Stimulated activated CD4-positive, alpha-beta T cell treated with anti-CD3 and anti-CD28 coated beads, Interleukin-12 subunit alpha, Interleukin-12 subunit beta, amount 100 ng/mL, for 48 hours (primary cell): Measurements from ENCODE around the gene ARHGAP19.
A peak's percentile ranks its signal among the peaks of the same experiment; 100 is the strongest.

Experiments used
- DNase-seq, 3 donors: peaks; one replicate each; pipeline ENCODE4 v3.0.0-alpha.2; 2020; ENCODE audit warnings: low read depth in 2 of 3, low spot score in 1 of 3

ARHGAP19 gene

DNA sequence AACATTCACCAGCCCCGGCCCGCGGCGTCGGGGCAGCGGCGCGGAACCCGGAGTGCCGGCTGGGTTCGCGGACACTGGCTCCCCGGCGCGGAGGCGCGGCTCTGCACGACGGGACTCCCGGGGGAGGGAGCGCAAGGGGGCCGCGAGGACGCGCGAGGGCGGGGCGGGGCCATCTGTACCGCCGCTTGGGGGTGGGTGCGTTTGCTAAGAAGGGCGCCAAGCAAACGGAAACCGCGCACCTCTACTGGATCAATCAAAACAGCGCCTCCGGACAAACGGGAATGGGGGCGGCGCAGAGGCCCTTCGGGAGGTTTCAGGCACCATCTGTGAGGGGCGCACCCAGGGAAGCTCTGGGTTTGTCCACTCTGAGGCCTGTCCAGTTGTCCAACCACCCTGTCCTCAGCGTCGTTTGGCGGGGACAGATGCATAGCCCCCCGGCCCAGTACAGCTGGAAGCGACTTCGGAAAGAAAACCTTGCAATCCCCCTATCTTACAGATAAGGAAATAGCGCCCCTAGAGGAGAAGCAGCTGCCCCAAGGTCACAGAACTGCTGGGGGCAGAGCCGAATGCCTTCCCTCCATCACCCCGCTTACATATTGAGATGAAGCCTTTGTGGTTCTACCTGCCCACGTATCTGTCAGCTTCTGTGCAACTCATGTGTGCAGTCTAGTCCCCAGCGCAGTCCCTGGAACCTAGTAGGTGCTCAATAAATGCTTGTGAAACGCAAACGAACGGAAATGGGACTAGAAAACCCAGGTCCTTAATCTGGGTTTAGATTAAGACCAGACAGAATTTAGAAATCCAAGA lies 96.0 kb downstream of the ARHGAP19 start:
- peak; percentile 48 to 63 (median 51) for DNase-seq

DNA sequence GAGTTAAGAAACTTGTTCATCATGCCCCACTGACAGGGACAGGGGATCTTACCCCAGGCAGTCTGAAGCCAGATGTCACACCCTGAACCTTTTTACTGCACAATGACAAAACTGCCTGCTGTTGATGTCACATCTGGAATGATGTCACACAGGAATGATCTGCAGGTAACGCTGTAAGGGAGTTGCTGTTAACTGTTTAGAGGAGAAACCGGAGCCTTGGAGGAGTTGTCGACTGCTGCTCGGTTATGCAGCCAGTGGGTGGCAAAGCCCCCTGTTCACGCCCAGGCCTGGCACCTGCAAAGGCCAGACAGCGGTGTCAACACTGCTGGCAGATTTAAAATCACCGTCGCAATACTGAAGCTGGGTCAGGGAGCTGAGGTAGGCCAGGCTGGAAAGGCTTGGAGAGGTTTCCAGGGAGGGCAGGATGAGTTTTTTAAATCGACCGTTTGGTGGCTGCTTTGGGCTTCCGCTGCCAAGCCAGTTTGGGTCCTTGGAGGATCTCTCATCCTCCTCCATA lies 96.7 kb downstream of the ARHGAP19 start:
- no peak for DNase-seq

DNA sequence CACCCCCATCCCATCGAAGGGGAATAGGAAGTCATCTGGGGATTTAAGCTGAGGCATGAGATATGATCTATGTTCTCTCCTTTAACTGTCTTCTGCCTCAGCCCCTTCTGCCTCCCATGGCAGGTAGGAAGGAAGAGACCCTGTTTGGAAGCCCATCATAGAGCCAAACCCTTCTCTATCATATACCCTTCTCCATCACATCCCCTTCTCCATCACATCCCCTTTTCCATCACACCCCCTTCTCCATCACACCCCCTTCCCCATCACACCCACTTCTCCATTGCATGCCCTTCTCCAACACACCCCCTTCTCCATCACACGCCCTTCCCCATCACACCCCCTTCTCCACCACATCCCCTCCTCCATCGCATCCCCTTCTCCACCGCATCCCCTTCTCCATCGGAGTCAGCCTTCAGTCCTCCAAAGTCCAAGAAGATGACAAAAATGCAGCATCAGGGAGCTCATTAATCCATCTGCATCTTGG lies 99.4 kb downstream of the ARHGAP19 start:
- no peak for DNase-seq

DNA sequence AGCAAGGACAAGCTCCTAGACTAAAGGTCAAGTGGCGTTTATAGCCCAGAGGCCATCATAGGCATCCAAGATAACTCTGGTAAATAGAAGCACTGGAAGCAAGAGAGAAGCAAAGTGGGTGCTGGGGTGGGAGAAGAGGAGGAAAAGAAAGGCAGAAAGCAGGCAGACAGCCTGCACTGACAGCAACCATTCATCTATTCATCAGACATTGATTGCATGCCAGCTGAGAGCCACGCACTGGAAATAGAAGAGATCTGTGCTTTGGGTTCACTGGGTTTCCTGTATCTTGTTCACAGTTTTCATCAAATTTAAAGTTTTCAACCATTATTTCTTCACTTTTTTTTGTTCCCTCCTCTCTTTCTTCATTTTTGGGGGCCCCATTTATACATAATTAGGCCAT lies 102.0 kb downstream of the ARHGAP19 start:
- DNase-seq, result no peak

DNA sequence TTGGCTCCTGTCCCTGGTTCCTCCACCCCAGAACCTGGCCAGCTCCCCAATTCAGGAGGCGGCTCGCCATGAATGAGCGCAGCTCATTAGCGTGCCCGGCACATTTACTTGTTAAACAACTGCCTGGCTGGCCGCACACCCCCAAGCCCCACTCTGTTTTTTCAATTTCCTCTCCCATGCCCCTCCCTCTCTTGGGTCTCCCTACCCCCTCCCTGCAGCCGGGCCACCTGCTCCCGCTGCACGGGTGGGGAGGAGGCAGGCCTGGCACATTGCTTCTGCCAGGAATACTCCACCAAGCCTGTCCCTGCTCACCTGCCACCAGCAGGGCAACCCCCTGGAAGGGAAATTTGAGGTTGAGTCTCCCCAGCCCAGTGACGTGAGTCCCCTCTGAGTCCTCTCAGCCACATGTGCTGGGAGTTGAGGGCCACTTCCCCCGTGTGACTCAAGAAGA lies 104.2 kb downstream of the ARHGAP19 start:
- no peak for DNase-seq

DNA sequence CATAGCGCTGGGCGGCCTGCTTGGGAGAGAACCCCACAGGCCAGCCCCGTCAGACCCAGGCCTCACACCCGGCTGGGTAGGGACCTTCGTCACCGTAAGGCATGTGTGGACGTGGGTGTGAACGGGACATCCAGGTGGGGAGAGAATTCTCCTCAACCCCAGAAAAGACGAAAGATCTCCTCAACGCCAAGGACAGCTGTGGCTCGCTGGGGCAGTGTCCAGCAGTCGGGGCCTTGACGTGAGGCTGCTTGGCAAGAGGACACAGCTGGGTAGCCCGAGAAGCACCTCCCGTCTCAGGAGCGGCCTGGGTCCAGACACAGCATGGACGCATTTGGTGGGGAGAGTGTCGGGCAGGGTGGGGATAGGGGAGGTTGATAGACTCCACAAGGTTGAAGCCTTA lies 105.5 kb downstream of the ARHGAP19 start:
- no peak for DNase-seq

DNA sequence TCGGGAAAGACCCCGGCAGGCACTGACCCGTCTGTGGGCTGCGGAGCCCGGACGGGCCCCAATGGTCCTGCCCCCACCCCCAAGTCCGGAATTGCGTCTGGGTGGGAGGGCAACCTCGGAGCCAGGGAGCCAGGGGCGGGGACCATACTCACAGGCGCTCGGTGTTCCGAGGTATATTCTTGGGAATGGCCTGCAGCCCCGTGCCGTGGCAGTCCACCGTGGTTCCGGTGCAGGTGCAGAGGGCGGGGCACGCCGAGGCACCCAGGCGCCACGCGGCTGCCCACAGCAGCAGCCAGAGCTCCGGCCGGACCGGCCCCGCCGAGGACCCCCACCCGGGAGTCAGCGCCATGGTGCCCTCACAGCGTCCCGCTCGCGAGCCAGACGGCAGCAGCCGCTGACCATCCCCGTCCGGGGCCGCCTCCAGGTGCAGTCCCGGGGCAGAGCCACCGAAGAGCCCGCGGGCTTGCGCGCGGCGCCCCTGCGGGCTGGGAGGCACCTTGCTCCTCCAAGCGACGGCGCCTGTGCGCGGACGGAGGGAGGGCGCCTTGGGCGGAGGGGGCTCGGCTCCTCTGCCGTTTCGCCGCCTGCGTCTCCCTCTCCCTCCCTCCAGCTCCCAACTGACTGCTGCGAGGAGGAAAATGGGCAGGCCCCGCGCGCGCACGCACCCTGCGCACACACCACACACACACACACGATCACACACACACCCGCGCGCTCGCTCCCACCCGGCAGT lies 106.9 kb downstream of the ARHGAP19 start, which contains the start of gene SLIT1:
Gene SLIT1, minus strand, starts transcription at position 634 of the 733 bp plus-strand sequence. Its CDS starts 285 bp downstream, at position 349.
- no peak for DNase-seq

DNA sequence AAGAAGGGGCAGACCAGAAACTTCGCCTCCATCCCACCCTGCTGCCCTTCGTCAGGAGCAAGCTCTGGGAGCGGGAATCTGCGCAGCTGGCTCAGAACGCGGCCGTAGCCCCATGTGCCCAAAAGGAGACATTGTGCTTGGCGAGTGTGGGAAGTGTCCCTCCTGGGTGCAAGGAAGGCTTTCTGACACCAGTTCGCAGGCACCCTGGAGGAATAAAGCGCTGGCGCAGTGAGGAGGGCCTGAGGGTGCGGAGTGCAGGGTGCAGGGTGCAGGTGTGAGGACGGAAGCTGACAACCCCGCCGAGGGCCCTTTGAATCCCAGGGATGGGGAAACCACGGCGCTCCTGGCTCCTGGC lies 107.5 kb downstream of the ARHGAP19 start:
- no peak for DNase-seq

DNA sequence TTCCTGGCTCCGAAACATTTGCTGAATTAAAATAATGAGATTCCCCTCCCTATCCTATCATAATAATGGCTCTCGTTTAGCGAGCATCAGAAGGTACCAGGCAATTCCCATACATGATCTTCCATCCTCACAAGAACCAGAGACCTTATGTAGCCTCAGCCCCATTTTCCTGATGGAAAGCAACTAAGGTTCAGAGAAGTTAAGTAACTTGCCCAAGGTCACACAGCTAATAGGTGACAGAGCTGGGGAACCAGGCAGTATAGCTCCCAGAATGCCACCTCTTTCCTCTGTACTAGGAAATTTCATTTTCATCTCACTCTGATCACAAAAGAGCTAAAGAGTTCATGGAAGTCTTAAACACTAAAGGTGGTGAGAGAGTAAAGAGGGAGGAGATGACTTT lies 109.1 kb downstream of the ARHGAP19 start:
- DNase-seq, result no peak

DNA sequence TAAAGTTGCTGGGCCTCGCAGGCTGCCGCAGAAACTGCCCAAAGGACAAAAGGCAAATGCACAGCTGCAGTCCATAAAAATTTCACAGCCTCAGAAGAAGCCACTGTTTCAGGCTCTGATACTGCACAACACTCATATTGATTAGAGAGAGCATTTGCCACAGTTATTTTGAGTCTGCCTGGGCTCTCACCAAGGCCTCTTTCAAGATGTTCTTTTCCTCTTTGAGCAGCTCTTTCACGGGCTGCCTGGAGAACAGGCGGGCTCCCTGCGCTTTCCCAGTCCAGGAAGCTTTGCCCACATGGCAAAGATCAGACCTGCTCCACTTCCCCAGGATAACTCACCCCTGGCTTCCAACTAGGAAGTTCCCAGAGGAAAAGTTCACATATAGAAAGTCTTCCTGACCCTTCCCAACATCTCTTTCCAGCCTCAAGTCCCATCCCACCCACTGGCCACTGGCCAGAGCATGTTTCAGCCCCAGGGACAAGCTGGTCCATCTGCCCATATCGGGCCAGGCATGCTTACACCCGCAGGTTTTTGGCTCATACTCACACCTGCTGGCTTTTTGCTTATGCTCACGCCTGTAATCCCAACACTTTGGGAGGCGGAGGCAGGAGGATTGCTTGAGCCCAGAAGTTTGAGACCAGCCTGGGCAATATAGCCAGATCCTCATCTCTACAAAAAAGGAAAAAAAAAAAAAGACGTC lies 110.0 kb downstream of the ARHGAP19 start:
- DNase-seq, result no peak

DNA sequence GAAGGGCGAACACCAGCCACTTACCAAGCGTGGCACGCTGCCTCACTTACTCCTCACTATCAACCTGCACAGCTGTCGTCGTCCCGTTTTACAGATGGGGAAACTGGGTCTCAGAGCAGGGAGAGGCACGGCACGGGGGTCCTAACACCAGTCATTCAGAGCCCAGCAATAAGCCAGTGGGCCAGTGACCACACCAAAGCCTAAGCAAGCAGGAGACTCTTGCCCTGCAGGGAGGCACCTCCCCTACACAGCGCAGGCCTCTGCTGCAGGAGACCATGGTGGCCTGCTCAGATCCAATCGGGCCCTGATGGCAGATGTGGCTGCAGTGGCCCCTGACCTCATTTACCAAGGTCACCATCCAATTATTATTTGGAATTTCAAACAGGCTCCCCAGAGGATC lies 111.5 kb downstream of the ARHGAP19 start:
- DNase-seq, result no peak

DNA sequence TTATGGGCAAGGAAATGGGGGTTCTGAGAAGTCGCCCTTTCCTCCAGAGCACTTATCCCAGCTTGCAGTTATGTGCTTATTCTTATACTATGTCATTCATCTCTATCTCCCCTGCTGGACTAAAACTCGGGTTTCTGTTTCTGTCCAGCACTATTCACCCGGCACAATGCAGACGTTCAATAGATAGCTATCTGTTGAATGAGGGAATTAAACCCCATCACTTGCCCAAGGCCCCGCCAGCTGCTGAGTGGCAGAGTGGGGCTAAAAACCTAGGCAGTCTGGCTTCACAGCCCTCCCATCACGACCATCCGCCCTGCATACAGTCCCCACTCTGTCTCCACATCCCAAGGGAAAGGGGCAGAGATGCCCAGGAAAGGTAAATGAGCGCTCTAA lies 112.1 kb downstream of the ARHGAP19 start:
- no peak for DNase-seq

DNA sequence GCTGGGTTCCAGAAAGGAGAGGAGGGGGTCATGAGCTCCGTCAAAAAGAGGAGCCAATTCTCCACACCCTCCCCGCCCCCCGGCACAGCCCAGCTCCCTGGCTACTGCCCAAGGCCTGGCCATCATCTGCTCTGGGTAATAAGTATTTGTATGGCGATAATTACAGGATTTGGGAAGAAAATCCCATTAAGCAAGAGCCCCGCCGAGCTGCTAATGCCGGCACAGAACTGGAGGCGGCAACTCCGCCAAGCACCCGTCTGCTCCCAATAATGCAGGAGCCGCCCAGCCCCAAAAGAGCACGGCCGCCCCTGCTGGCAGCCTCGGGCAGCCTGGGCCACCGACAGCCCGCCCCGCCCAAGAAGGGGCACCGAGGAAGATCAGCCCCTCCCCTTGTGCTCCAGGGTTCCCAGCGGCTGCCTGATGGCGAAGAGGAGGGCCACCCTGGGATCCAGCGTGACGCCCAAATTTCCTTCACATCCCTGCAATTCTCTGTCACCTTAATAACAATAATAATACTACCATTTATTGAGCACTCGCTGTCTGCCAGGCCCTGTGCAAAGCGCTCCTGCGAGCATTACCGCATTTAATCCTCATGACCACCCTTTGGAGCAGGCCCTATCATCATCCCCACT lies 112.6 kb downstream of the ARHGAP19 start:
- no peak for DNase-seq

DNA sequence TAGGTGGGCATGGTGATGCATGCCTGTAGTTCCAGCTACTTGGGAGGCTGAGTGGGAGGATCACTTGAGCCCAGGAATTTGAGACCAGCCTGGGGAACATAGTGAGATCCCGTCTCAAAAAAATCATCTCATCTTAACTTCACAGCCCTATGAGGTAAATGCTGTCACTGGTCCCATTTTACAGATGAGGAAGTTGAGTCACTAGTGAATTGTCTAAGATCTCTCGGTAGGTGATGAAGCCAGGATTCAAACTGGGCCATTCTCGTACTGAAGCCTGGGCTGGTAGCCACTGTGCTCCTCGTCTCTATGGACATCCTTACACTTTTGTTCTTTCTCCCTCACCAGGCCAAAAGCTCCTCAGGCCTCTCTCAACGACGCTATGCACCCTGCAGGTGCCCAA lies 113.1 kb downstream of the ARHGAP19 start:
- DNase-seq, result no peak

DNA sequence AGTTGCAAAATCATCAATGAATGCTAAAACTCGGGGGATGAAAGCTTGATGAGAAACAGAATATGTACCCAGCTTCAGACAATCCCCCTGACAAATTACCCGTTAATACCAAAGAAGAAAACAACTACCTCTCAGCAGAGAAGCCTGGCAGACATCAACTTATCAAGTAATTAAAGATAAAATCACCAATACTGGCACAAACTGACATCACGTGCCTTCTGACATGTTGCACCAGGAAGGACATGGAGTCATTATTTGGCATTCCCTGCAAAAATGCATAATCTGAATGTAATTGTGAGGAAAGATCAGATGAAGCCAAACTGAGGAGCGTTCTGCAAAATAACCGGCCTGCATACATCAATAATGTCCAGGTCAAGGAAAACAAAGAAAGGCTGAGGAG lies 114.4 kb downstream of the ARHGAP19 start:
- DNase-seq, result no peak

DNA sequence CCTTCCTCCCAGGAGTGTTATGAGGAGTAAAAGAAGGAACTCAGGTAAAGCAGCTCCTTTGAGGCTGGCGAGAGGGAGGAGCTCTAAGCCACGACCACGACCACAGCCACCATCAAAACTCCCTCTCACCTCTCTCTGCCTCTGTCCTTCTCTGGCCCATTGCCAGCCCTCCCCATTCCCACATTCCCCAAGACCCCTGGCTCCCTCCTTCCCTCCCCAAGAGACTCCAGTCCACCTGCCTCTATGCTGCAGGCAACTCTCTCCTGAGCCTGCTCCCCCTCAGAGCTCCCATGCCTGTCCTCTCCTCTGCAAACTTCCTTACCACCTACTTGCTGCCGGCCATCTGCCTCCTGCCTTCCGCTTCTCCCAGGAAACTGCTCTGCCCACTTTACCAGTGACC lies 116.2 kb downstream of the ARHGAP19 start:
- DNase-seq, result no peak

DNA sequence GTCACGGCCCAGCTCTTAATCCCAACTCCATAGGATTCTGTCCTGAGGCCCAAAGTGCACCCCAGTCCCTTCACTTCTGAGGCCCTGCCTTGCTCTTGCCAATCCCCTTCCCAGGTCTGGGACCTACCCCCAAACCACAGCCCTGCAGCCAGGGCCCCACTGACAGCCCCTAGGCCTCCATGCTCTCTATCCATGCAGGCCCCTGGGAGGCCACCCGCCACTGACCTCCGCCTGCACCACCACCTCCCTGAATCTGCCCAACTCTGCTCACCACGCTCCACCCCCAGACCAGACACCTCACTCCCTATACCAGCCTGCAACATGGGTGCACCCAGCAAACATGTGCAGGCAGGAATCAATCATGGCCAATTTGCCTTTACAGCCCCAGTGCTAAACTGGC lies 116.9 kb downstream of the ARHGAP19 start:
- no peak for DNase-seq

DNA sequence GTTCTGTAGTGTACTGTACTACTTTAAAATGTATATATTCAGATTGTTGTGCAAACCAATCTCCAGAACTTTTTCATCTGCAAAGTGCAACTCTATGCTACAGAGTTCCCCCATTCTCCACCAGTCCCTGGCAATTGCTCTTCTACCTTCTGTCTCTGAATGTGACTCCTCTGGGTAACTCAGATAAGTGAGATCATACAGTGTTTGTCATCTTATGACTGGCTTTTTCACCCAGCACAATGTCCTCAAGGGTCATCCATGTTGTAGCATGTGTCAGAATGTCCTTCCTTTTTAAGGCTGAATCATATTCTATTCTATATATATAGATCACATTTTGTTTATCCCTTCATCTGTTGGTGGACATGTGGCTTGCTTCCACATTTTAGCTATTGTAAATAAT lies 117.5 kb downstream of the ARHGAP19 start:
- DNase-seq, result no peak

DNA sequence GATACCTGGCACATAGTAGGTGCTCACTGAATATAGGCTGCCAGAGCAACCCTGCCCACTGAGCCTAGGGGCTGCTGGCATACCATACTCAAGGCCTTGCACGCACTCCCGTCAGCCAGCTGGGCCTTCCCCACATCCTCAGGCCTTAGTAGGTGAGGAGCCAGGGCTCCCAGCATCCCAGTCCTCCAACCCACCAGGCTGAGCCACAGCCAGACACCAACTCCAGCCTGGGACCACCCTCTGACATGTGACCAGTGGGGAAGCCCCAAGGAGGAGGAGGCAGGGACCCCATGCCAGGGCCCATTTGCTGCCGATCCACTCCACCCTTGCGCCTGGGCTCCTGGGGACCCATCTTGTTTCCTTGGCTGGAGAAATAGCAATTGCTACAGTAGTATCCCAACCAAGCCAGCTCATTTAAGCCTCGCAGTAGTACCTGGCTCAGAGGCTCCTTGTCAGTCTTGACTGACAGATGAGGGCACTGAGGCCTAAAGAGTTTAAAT lies 118.1 kb downstream of the ARHGAP19 start:
- no peak for DNase-seq

DNA sequence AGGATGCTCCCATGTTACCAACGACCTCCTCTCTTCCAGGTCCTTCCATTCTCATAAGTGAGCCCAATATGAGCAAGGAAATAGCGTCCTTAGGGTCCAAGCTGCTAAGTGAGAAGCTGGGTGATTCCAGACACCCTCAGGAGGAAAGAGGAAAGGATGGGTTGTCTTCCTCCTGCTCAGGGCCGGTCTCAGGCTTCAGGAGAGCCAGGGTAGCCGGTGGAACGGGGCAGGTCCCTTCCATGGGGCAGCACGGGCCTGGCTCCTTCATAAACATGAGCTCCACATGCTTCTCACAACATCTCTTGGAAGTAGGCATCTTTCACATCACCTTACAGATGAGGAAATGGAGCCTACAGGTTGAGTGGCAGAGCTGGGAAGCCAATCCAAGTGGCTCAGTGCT lies 119.4 kb downstream of the ARHGAP19 start:
- no peak for DNase-seq
